Measurements from ENCODE around the gene LPP.

The LPP gene

GRCh38 chr3:188832146-188832545 lies 678.2 kb downstream of the LPP start:
- H3K4me3 ChIP-seq (ENCODE audit: extremely low read depth, insufficient read depth, low read length, poor library complexity, severe bottlenecking) = no peak overlapping the region

DNA sequence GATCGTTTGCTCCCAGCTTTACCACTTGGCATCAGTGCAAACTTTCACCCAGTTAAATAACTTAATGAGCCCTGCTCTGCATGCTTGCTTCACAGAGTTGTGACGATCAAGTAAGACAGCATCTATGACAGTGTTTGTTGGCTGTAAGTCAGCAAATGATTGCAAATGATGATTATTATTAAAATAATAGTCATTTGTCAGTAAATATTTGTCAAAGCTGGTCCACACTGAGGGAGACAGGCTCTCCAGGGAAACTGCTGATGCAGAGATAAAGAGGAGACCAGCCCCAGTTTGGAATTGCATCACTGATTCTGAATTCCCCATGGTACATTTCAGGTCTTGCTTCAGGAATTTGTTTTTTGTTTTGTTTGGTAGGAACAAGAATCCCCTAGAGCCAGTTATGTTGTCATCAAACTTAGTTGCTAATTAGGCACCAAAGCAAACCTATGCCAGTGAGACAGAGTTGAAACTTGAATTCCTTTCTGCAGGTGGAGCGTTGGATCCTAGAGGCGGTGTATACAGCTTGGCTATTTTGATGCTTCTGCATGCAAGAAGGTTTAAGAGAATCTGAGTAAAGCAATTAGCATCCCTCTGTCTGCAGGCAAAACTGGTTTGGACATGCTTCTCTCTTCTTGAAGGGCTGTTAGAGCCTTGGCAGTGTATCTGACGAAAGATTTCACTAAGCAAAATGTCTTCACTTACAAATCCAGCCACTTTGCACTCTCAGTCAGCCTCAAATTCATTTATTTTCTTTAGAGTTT lies 679.2 kb downstream of the LPP start:
- H3K9me3 ChIP-seq (ENCODE audit: control insufficient read depth, low read length) = no peaks in the 10 kb centered on the region
- no peak overlapping the region for H3K27ac ChIP-seq (ENCODE audit: low read depth, low read length, severe bottlenecking)
- 94 to 95% methylated on average over 3 to 4 of the region's 5 CpGs for WGBS, 2 experiments (ENCODE audit: insufficient coverage in 2 of 2)
- peaks cover 6% of the 10 kb centered on the region for H3K36me3 ChIP-seq (ENCODE audit: control insufficient read depth, insufficient read depth, low read length)
- H3K4me1 ChIP-seq (ENCODE audit: control insufficient read depth, insufficient read depth, low read length, poor library complexity, severe bottlenecking) = peaks cover 9% of the 10 kb centered on the region
- no peak overlapping the region for H3K4me3 ChIP-seq (ENCODE audit: extremely low read depth, insufficient read depth, low read length, poor library complexity, severe bottlenecking)

More at GRCh38 chr3:188832146-188832545, 678.2 kb downstream of the LPP start:
- Histone ChIP-seq H3K9me3 (ENCODE audit: control insufficient read depth, low read length) (no peaks in the 10 kb centered on the region), H3K4me1 (ENCODE audit: control insufficient read depth, insufficient read depth, low read length, poor library complexity, severe bottlenecking) (peaks cover 9% of the 10 kb centered on the region), H3K36me3 (ENCODE audit: control insufficient read depth, insufficient read depth, low read length) (no peaks in the 10 kb centered on the region), H3K27ac (ENCODE audit: low read depth, low read length, severe bottlenecking) (no peak overlapping the region)
- 100% methylated on average over 1 to 2 of the region's 3 CpGs for WGBS, 2 experiments (ENCODE audit: insufficient coverage in 2 of 2)

- no peak overlapping the region for H3K4me3 ChIP-seq (ENCODE audit: extremely low read depth, insufficient read depth, low read length, poor library complexity, severe bottlenecking)
- no peak overlapping the region for H3K27ac ChIP-seq (ENCODE audit: low read depth, low read length, severe bottlenecking)
- peaks cover 6% of the 10 kb centered on the region for H3K36me3 ChIP-seq (ENCODE audit: control insufficient read depth, insufficient read depth, low read length)
- peaks cover 9% of the 10 kb centered on the region for H3K4me1 ChIP-seq (ENCODE audit: control insufficient read depth, insufficient read depth, low read length, poor library complexity, severe bottlenecking)
- no peaks in the 10 kb centered on the region for H3K9me3 ChIP-seq (ENCODE audit: control insufficient read depth, low read length)
- 89 to 96% methylated on average over 3 of the region's 3 CpGs for WGBS, 2 experiments (ENCODE audit: insufficient coverage in 2 of 2)
These were observed 680.4 kb downstream of the LPP start for GRCh38 chr3:188834349-188834748.

DNA sequence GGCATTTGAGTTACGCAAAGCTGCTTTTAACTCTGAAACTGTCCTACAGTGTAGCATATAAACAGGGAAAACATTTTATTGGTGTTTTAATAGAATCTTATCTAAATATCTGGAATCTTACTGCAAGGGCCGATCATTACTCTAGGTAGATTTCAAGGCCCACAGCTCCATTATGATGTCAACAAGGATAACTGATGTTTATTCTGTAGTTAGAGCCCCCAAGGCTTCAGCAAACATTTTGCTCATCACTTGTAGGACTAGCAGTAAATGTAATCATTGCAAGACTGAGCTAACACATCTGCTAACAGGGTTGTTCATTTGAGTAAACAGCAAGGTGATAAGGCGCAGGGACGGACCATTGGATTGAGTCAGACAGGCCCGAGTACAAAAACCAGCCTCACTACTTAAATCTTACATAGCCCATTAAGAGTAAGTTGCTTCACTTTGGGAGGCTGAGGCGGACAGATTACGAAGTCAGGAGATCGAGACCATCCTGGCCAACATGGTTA lies 685.3 kb downstream of the LPP start:
- Histone ChIP-seq H3K27ac (ENCODE audit: low read depth, low read length, severe bottlenecking) (no peak overlapping the region), H3K36me3 (ENCODE audit: control insufficient read depth, insufficient read depth, low read length) (peaks cover 9% of the 10 kb centered on the region), H3K4me3 (ENCODE audit: extremely low read depth, insufficient read depth, low read length, poor library complexity, severe bottlenecking) (no peak overlapping the region), H3K9me3 (ENCODE audit: control insufficient read depth, low read length) (no peaks in the 10 kb centered on the region), H3K4me1 (ENCODE audit: control insufficient read depth, insufficient read depth, low read length, poor library complexity, severe bottlenecking) (no peaks in the 10 kb centered on the region)
- WGBS, 2 experiments (ENCODE audit: insufficient coverage in 2 of 2) = 100% methylated on average over 3 of the region's 8 CpGs; no CpG with 5 or more reads in 1 of the 2 experiments

GRCh38 chr3:188840290-188840689 lies 686.3 kb downstream of the LPP start:
- 100% methylated on average over 1 of the region's 1 CpG for WGBS, 2 experiments (ENCODE audit: insufficient coverage in 2 of 2)
- Histone ChIP-seq H3K4me1 (ENCODE audit: control insufficient read depth, insufficient read depth, low read length, poor library complexity, severe bottlenecking) (no peaks in the 10 kb centered on the region), H3K27ac (ENCODE audit: low read depth, low read length, severe bottlenecking) (no peak overlapping the region), H3K4me3 (ENCODE audit: extremely low read depth, insufficient read depth, low read length, poor library complexity, severe bottlenecking) (no peak overlapping the region), H3K36me3 (ENCODE audit: control insufficient read depth, insufficient read depth, low read length) (peaks cover 9% of the 10 kb centered on the region), H3K9me3 (ENCODE audit: control insufficient read depth, low read length) (no peaks in the 10 kb centered on the region)

GRCh38 chr3:188841906-188842305 lies 687.9 kb downstream of the LPP start:
- WGBS, 2 experiments (ENCODE audit: insufficient coverage in 2 of 2) = no CpG with 5 or more reads among the region's 3 CpGs
- Histone ChIP-seq H3K27ac (ENCODE audit: low read depth, low read length, severe bottlenecking) (no peak overlapping the region), H3K9me3 (ENCODE audit: control insufficient read depth, low read length) (no peaks in the 10 kb centered on the region), H3K36me3 (ENCODE audit: control insufficient read depth, insufficient read depth, low read length) (peaks cover 9% of the 10 kb centered on the region), H3K4me1 (ENCODE audit: control insufficient read depth, insufficient read depth, low read length, poor library complexity, severe bottlenecking) (no peaks in the 10 kb centered on the region), H3K4me3 (ENCODE audit: extremely low read depth, insufficient read depth, low read length, poor library complexity, severe bottlenecking) (no peak overlapping the region)

- H3K4me1 ChIP-seq (ENCODE audit: control insufficient read depth, insufficient read depth, low read length, poor library complexity, severe bottlenecking) = no peaks in the 10 kb centered on the region
- no peak overlapping the region for H3K27ac ChIP-seq (ENCODE audit: low read depth, low read length, severe bottlenecking)
- WGBS, 2 experiments (ENCODE audit: insufficient coverage in 2 of 2) = no CpG with 5 or more reads among the region's 1 CpG
- no peaks in the 10 kb centered on the region for H3K9me3 ChIP-seq (ENCODE audit: control insufficient read depth, low read length)
- peaks cover 5% of the 10 kb centered on the region for H3K36me3 ChIP-seq (ENCODE audit: control insufficient read depth, insufficient read depth, low read length)
- H3K4me3 ChIP-seq (ENCODE audit: extremely low read depth, insufficient read depth, low read length, poor library complexity, severe bottlenecking) = no peak overlapping the region
These were observed 688.7 kb downstream of the LPP start for GRCh38 chr3:188842639-188843038.

DNA sequence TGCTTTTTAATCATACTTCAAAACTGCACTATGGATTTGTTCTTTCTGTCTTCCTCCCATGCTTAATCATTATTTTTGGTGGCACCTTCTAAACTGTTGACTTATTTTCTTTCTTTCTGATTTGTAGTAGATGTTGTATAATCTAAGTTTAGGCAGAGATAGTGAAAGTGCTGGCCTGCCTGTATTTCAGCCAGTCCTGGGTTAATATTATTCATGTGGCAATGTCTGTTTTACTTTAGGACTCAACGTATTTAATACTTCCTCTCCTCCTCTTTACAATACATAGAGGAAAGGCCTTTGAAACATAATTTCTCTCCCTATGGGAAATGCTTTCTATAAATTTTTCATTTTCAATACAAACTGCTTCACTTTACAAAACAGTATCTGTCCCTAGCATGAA lies 690.1 kb downstream of the LPP start:
- Histone ChIP-seq H3K9me3 (ENCODE audit: control insufficient read depth, low read length) (no peaks in the 10 kb centered on the region), H3K4me3 (ENCODE audit: extremely low read depth, insufficient read depth, low read length, poor library complexity, severe bottlenecking) (no peak overlapping the region), H3K36me3 (ENCODE audit: control insufficient read depth, insufficient read depth, low read length) (peaks cover 3% of the 10 kb centered on the region), H3K4me1 (ENCODE audit: control insufficient read depth, insufficient read depth, low read length, poor library complexity, severe bottlenecking) (no peaks in the 10 kb centered on the region), H3K27ac (ENCODE audit: low read depth, low read length, severe bottlenecking) (no peak overlapping the region)
- 100% methylated on average over 1 of the region's 1 CpG; no CpG with 5 or more reads in 1 of the 2 experiments for WGBS, 2 experiments (ENCODE audit: insufficient coverage in 2 of 2)

GRCh38 chr3:188845514-188845913 lies 691.6 kb downstream of the LPP start:
- Histone ChIP-seq H3K9me3 (ENCODE audit: control insufficient read depth, low read length) (no peaks in the 10 kb centered on the region), H3K4me1 (ENCODE audit: control insufficient read depth, insufficient read depth, low read length, poor library complexity, severe bottlenecking) (no peaks in the 10 kb centered on the region), H3K27ac (ENCODE audit: low read depth, low read length, severe bottlenecking) (no peak overlapping the region), H3K36me3 (ENCODE audit: control insufficient read depth, insufficient read depth, low read length) (peaks cover 3% of the 10 kb centered on the region), H3K4me3 (ENCODE audit: extremely low read depth, insufficient read depth, low read length, poor library complexity, severe bottlenecking) (no peak overlapping the region)
- 83 to 93% methylated on average over 1 to 2 of the region's 3 CpGs for WGBS, 2 experiments (ENCODE audit: insufficient coverage in 2 of 2)

- no peak overlapping the region for H3K27ac ChIP-seq (ENCODE audit: low read depth, low read length, severe bottlenecking)
- no peaks in the 10 kb centered on the region for H3K9me3 ChIP-seq (ENCODE audit: control insufficient read depth, low read length)
- H3K36me3 ChIP-seq (ENCODE audit: control insufficient read depth, insufficient read depth, low read length) = no peaks in the 10 kb centered on the region
- H3K4me3 ChIP-seq (ENCODE audit: extremely low read depth, insufficient read depth, low read length, poor library complexity, severe bottlenecking) = no peak overlapping the region
- peaks cover 7% of the 10 kb centered on the region for H3K4me1 ChIP-seq (ENCODE audit: control insufficient read depth, insufficient read depth, low read length, poor library complexity, severe bottlenecking)
- 90 to 94% methylated on average over 5 to 6 of the region's 8 CpGs for whole genome bisulfite sequencing, 2 experiments (ENCODE audit: insufficient coverage in 2 of 2)
These were observed 695.0 kb downstream of the LPP start for GRCh38 chr3:188848947-188849346.

Data from mesodermal cell (in vitro differentiated cells).